ENCODE measurements around the gene NRGN.

DNA sequence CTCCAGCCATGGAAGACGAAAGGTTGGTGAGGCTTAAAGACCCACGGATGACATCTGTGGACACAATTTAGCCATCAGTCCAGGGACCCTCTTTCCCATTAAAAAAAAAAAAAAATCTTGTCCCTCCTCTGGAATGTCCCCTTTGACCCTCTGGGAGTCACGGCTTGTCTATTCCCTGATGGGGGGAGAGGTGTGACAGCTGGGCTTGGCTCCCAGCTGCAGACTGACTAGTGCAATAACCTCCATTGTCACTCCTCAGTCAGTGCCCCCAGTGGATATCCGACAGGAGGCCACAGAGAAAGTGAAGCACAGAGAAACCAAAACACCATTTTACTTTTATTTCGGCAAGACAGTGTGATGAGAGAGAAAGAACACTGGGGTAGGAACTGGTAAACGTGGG is 15.0 kb downstream of the NRGN start:
- TF ChIP-seq ESRRA (CRISPR knock-in tag; IDR thresholded peaks at IDR 0.05; ENCODE audit: borderline replicate concordance) (no peak), CTCF (IDR thresholded peaks at IDR 0.05) (no peak), SP1 (CRISPR knock-in tag; conservative IDR thresholded peaks at IDR 0.05) (no peak), FOXP4 (CRISPR knock-in tag; IDR thresholded peaks at IDR 0.05) (no peak), IRF2 (CRISPR knock-in tag; IDR thresholded peaks at IDR 0.05; ENCODE audit: borderline replicate concordance, low read depth) (no peak), FOXK1 (CRISPR knock-in tag; IDR thresholded peaks at IDR 0.05) (no peak), STAT6 (CRISPR knock-in tag; conservative IDR thresholded peaks at IDR 0.05; ENCODE audit: low read depth) (no peak), NR1H2 (CRISPR knock-in tag; IDR thresholded peaks at IDR 0.05) (no peak), NFE2L1 (CRISPR knock-in tag; IDR thresholded peaks at IDR 0.05) (no peak), ZNF317 (CRISPR knock-in tag; IDR thresholded peaks at IDR 0.05; ENCODE audit: borderline replicate concordance, low read depth) (no peak)
- TF ChIP-seq, protein P1, sequence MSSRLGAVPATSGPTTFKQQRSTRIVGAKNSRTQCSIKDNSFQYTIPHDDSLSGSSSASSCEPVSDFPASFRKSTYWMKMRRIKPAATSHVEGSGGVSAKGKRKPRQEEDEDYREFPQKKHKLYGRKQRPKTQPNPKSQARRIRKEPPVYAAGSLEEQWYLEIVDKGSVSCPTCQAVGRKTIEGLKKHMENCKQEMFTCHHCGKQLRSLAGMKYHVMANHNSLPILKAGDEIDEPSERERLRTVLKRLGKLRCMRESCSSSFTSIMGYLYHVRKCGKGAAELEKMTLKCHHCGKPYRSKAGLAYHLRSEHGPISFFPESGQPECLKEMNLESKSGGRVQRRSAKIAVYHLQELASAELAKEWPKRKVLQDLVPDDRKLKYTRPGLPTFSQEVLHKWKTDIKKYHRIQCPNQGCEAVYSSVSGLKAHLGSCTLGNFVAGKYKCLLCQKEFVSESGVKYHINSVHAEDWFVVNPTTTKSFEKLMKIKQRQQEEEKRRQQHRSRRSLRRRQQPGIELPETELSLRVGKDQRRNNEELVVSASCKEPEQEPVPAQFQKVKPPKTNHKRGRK (CRISPR knock-in tag; IDR thresholded peaks at IDR 0.05; ENCODE audit: borderline replicate concordance), result no peak
- TF ChIP-seq, protein P2, sequence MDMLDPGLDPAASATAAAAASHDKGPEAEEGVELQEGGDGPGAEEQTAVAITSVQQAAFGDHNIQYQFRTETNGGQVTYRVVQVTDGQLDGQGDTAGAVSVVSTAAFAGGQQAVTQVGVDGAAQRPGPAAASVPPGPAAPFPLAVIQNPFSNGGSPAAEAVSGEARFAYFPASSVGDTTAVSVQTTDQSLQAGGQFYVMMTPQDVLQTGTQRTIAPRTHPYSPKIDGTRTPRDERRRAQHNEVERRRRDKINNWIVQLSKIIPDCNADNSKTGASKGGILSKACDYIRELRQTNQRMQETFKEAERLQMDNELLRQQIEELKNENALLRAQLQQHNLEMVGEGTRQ (CRISPR knock-in tag; IDR thresholded peaks at IDR 0.05), result no peak
- TF ChIP-seq, protein P3, sequence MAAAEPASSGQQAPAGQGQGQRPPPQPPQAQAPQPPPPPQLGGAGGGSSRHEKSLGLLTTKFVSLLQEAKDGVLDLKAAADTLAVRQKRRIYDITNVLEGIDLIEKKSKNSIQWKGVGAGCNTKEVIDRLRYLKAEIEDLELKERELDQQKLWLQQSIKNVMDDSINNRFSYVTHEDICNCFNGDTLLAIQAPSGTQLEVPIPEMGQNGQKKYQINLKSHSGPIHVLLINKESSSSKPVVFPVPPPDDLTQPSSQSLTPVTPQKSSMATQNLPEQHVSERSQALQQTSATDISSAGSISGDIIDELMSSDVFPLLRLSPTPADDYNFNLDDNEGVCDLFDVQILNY (CRISPR knock-in tag; IDR thresholded peaks at IDR 0.05), result no peak
